GM20000 (cell line): ENCODE data around the gene CLDND1.

Source experiments
- DNase-seq: peaks from one replicate; pipeline ENCODE4 v3.0.0; 2012; ENCODE audit warnings: low spot score
- CTCF ChIP-seq: IDR thresholded peaks from 2 replicates; pipeline ENCODE4 v1.5.1; 2012; ENCODE audit warnings: mild to moderate bottlenecking, control low read depth; ENCODE audit errors: extremely low read depth, missing control alignments

The CLDND1 gene

GRCh38 chr3:98513091-98513511 lies 9.6 kb downstream of the CLDND1 start:
- no peak for DNase-seq
- TF ChIP-seq CTCF = no peak

GRCh38 chr3:98512576-98512975 lies 10.1 kb downstream of the CLDND1 start:
- no peak for TF ChIP-seq CTCF
- no peak for DNase-seq

- no peak for TF ChIP-seq CTCF
- no peak for DNase-seq
These were observed 14.1 kb downstream of the CLDND1 start for GRCh38 chr3:98508582-98508981.

- DNase-seq = no peak
- no peak for TF ChIP-seq CTCF
These were observed 18.2 kb downstream of the CLDND1 start for GRCh38 chr3:98504539-98504938.

GRCh38 chr3:98501863-98502576 lies 20.7 kb downstream of the CLDND1 start:
- no peak for TF ChIP-seq CTCF
- no peak for DNase-seq

- no peak for TF ChIP-seq CTCF
- DNase-seq = no peak
These were observed 21.4 kb downstream of the CLDND1 start for GRCh38 chr3:98501270-98501669.

- no peak for TF ChIP-seq CTCF
- no peak for DNase-seq
These were observed 22.7 kb downstream of the CLDND1 start for GRCh38 chr3:98500019-98500418.
